ENCODE measurements around the gene CALM1.
A peak's percentile ranks its signal among the peaks of the same experiment; 100 is the strongest.
"Not testable (repeated sequence)": the region's sequence is repeated elsewhere in the genome, so short reads cannot be mapped to it uniquely, and the experiment has no call there.

Gene CALM1

DNA sequence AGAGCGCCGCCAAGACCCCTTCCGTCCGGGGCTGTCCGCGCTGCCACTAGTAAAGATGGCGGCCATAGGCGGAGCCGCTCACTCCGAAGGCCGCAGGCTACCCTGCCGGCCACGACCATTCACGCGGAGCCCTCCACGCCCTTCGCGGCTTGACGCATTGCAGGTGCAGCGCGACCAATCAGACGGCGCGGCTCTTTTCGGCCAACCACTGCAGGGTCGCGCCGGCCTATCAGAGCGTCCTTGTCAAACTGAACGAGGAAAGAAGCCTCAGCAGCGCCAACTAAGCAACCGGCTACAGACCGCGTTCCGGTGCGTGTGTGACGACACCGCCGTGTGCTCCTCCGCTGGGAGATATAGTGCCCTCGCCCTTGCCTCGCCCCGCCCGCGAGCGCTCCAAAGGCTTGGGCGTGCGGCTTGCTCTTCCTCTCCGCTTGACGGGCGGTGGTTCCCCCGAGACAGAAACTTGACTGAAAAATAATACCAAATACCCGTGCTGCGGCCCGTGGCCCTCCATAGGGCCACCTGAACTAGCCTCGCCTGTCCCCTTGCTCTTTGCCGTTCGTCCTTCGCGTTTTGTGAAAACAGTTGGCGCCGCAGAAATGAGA, 13.6 kb upstream of the CALM1 start:
- DNase-seq (ENCODE audit: low read depth, low spot score), result peak; percentile 99

DNA sequence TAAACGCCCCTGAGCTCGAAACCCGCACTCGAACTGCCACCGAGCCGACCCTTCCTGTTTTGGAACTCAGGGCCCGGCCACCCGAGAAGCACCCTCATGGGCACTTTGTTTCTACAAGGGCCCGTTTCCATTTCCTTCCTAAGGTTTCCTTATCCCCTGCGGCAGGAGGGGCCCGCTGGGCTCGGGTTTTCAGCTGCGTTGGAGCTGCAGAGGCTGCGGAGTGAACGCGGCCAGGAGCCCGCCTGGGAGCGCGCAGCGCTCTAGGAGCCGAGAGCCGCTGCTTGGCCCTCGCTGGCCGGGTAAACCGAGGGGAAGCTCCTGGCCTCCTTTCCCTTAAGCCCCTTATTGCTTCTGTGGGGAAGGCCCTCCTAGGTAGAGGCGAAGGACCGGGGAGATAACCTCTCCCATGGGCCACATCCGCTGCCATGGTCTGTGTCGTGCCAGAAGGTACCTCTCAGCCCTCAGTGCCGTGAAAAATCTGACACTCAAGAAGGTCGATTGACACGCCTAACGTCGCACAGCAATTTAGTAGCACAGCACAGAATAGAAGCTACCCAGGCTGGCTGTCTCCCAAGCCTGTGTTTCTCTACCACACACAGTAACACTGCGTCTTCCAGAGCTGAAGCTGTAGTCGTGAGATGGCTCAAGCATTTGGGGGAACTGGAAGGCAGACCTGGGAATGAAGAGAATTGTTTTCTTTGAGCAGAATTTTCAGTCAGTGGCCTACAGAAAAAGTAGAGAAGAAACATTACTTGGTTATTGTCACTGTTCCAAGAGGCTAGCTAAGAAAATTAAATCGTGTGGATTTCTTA, 12.9 kb upstream of the CALM1 start:
- DNase-seq (ENCODE audit: low read depth, low spot score), result no peak

DNA sequence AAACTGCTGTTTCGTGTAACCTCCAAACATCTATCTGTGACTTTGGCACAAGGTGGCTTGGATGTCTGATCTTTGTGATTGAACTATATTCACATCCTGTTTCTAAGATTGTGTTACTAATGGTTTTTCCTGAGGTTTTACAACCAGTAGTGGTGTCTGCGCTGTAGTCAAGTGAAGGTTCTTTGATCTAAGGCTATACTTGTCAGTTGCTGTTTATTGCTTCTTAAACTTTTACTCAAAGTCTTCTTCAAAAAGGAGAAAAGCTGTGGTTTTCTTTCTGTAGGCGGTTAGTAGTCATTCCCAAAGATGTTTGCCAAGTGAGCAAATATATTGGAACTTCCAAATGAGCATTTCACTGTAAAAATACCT, 12.3 kb upstream of the CALM1 start:
- DNase-seq (ENCODE audit: low read depth, low spot score), result no peak

DNA sequence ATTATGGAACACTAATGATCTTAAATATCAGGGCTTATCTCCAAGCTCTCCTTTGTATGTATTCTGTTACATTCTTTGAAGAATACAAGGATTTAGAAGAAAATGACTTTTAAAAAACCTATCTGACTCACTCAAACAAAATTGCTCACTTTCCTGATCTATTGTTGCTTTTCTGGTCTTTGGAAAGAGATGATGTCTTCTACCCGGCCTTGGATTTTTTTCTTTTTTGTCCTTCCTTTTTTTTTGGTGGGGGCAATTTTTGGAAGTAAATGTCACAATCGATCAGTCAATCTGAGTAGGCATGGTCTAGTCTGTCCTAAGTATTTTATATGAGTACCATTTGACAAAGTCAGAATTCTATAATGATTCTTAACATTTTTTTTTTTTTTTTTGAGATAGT, 10.5 kb upstream of the CALM1 start:
- DNase-seq (ENCODE audit: low read depth, low spot score), result no peak

DNA sequence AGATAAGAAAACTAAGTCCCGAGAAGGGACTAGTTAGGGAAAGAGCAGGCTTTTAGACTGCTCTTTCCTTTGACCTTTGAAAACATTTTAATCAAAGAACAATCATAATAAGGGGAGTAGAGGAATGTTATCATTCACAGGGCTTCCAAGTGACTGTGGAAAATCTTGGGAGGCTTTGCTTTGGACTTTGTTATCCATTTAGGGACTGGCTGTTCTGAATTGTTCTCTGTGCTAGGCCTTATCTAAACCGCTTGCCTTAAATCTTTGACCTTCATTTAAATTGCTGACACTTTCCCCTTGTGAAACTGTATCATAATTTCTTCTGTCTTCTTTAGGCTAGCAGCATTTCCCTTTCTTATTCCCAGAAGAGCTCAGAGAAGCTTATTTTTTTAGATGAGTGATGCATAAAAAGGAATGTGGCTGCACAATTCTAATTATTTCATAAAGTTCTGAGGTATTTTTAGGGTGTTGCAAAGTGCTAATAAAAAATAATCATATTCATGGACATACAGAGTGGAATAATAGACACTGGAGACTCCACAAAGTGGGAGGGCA, 9.5 kb upstream of the CALM1 start:
- no peak for DNase-seq (ENCODE audit: low read depth, low spot score)

DNA sequence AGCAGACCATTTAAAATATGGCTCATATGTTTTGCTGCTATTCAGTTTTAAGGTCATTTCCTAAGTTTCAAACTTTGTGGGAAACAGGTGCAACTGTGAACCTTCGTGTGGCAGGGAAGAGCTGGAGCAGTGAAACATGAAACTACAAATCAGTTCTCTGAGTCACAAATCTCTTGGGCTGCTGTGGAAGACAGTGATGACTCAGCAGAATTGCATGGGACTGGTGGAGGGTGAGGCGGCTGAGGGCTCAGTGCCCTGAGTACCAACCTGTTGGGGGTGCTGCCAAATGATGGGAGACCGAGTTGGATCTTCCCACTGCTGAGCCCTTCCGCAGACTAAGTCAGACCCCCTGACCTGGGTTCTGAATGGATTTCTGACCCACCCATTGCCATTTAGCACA, 8.4 kb upstream of the CALM1 start:
- DNase-seq (ENCODE audit: low read depth, low spot score), result no peak

DNA sequence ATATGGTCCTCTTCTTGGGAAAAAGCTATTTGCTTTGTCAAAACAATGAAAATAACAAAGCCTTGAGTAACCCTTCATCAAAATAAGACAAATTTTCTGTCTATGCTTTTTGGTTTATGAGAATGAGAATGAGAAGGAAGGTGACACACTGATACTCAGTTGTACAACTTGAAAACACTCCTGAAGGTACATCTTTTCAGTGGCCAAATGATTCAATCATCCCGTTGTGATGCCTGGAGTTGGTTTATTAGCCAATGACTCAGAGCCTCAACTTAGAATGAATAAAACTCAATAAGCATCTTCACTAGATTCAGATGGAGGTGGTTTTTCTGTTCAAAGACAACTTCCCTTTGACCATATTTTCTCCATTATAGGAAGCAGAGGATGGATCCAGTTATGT, 7.8 kb upstream of the CALM1 start:
- DNase-seq (ENCODE audit: low read depth, low spot score), result no peak

DNA sequence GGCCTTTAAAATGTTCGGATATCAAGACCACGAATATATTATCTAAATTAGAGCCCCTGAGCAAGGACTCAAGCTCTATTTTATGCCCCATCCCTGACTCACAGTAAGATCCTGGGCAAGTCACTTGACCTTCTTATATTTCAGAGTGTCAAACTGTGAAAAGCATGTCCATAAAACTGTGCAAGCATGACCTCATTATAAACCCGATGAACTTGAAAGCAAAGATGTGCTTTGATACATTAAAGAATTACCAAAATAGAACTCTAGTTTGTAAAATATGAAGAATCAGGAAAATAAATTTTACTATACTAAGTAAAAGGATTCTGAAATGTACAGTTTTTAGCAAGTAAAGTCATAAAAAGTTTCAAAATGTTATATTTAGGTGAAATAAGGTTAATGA, 2.9 kb upstream of the CALM1 start:
- DNase-seq (ENCODE audit: low read depth, low spot score), result no peak

DNA sequence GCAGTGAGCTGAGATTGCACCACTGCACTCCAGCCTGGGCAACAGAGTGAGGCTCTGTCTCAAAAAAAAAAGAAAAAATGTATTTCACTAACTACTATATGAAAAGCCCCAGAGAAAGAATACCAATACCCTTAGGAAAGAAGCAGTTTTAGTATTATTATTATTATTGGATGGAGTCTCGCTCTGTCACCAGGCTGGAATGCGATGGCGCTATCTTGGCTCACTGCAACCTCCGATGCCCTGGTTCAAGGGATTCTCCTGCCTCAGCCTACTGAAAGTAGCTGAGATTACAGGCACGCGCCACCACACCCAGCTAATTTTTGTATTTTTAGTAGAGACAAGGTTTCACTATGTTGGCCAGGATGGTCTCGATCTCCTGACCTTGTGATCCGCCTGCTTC, 2.0 kb upstream of the CALM1 start:
- DNase-seq (ENCODE audit: low read depth, low spot score), result not testable (repeated sequence)

DNA sequence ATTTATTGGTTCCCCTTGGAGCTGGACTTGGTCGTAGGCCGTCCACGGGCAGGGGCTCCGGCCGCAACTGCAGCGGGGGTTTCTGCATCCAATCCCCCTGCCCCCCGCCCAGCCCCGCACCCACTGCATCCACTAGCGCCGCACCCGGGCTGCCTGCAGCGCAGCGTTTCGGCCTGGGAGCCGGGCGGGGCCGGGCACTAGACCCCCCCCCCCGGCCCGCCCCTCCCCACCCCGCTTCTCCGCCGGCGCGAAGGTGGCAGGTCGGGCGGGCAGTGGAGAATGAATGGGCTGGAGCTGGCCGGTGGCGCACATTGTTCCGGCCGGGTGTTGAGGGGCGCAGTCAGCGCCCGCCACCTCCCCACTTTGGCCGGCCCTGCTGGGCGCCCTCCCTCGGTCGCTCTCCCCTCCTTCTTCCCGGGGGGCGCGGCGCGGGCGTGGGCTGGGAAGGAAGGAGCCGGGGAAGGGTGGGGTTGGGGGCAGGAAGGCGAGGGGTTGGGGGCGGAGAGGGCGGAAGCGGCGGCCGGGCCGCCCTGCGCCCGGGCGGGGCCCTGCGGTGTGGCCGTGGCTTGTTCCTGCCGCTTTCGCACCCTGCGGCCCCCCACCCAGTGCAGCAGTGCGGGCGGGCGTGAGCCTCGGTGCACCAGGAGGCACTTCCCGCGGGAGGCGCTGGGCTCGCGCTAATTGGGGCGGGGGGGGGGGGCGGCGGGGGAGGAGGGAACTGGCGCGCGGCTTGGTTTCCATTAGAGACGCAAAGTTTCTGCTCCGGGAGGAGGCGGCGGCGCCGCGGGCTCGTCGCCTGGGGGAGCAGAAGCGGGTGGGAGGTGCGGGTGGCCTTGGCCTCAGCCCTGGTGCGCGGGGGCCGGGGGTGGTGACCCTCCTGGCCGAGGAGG, 841 bp downstream of the CALM1 start:
- DNase-seq (ENCODE audit: low read depth, low spot score), result no peak

DNA sequence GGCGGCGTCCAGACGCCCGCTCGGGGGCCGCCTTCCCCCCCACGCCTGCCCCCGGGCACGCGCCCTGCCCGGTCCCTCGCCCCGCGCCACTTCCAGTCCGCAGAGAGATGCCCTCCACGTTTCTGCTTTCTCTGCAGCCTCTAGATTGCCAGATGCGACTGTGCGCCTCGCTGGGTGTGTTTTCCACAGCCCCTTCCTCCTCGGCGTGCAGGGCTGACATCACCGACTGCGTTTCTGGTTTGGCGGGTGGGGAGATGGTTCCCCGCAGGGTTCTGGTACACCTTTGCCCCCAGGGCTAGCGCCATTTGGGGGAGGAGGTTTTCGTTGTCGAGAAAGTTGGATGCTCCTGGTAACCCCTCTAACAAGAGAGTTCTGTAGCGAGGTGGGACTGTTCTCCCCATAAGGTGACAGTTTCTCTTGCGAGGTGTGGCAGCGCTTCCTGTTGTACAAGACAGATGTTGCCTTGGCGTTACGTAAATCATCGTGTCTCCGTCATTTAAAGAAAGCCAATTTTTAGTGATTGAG, 1.5 kb downstream of the CALM1 start:
- no peak for DNase-seq (ENCODE audit: low read depth, low spot score)

DNA sequence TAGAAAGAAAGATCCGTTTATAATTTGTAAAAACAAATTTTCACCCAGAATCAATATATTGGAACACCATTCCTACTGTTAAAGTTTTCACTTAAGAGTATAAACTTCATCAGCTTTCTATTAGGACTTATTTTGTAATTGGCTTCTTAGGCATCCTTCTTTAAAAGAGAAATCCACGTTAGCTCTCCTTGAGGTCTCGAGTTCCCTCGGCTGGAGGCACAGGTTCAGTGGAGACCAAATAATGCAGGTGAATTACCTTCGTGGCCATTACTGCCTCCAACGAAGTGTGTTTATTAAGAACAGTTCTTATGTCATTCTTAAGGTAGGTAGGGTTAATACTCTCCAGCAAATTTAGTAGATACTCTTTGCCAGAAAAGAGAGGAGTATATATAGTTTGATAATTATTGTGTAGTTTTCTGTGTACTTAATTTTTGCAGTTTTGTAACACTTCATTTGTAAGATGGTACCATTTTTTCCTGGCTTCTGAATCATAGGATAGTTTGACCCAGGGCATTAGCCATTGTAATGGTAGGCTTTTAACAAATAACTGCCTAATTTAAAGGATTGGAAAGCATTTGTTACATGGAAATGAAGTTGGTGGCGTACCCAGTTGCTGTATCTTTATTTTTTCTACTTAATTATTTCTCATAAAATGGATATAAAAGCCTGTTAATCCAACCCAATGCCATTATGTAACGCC, 2.2 kb downstream of the CALM1 start:
- DNase-seq (ENCODE audit: low read depth, low spot score), result no peak

DNA sequence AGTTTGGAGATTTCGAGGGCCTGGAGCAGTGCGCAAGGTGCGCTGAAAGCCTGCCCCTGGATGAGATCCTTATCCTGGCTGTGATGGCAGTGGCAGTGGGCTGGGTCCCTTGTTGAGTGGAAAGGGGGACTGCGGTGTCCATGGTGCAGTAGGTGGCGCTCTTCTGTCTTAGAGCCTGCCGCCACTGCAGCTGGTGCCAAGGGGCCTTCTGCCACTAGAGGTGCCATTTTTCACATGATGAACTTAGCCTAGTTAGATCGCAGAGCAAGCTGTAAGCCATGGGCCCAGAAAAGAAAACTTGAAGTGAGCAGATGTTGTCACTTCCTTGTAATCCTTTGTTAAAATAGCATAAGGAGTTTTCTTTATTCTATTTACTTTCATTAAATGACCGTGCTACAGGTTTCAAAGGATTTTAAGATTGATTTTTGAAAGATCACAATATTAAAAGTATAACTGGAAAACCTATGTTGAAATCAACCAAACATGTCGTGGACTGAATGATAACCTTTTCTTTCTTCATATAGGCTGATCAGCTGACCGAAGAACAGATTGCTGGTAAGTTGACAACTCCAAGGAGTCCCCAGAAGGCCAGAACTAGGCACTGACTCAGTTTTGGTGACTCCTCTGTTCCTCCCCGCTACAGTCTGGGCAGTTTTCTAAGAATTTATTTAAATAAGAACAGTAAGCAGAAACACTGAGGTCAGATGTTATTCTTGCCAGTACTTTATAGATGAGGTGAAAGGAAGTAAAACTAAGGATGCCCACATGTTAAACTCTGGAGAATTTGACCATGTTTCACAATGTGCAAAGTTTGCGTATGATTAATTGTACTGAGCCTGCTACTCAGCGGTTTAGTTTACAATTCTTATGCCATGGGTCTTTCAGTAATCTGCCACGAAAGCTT, 3.0 kb downstream of the CALM1 start:
- no peak for DNase-seq (ENCODE audit: low read depth, low spot score)

DNA sequence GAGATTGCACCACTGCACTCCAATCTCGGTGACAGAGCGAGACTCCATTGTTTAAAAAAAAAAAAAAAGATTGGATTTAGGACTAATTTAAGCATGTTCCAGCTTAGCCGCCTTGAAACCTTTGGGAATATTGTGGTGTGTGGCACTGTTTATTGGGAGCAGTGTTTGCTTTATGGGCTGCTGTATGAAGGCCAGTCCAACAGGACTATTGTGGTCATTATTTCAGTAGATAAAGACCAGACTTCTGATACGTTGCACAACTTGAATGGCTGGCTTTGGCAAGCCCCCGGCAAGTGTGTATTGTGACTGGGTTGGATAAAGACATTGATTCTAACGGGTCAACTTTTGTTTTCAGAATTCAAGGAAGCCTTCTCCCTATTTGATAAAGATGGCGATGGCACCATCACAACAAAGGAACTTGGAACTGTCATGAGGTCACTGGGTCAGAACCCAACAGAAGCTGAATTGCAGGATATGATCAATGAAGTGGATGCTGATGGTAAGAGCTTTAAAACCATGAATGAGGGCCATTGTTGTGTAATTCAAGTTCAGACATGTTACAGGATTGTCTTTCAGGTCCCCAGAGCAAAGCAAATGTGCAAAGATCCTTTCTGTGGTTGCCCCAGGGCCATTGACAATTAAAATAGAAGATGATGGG, 4.2 kb downstream of the CALM1 start:
- no peak for DNase-seq (ENCODE audit: low read depth, low spot score)

DNA sequence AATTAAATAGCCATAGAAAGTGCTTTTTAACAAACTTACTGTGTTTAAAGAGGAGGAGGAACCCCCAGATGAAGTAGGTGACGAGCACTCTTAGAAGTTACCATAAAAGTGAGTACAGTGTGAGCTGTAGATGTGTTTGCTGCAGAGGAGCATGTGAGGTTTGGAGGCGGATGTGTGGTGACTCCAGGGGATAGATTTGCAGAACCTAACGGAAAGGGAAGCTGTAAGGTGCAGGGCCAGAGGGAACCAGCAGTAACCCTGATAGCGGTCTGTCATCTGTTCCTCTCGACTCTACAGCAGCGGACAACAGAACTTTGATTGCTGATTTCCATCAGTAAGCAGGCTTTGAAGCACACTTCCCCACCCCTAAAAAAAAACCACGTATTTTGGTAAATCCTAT, 5.2 kb downstream of the CALM1 start:
- no peak for DNase-seq (ENCODE audit: low read depth, low spot score)

DNA sequence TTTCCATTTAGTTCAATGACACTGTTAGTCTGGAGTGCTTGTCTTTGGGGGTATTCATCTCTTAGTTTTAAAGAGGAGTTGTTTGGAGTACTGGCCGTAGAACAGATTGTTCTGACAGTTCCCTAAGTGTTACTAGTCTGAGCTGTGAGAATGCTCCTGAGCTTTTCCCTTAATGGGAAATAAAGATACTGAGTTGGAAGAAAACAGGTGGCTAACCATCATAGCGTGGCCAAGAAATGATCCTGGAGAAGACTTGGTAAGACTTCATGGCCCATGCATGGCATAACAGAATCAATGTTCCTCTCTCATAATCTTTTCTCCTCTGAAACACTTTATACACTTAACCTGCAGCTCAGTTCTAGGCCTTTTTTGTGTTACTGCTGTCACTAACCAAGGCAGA, 6.2 kb downstream of the CALM1 start:
- no peak for DNase-seq (ENCODE audit: low read depth, low spot score)

DNA sequence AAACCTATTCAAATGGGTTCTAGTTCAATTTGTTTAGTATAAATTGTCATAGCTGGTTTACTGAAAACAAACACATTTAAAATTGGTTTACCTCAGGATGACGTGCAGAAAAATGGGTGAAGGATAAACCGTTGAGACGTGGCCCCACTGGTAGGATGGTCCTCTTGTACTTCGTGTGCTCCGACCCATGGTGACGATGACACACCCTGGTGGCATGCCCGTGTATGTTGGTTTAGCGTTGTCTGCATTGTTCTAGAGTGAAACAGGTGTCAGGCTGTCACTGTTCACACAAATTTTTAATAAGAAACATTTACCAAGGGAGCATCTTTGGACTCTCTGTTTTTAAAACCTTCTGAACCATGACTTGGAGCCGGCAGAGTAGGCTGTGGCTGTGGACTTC, 8.3 kb downstream of the CALM1 start:
- DNase-seq (ENCODE audit: low read depth, low spot score), result no peak

DNA sequence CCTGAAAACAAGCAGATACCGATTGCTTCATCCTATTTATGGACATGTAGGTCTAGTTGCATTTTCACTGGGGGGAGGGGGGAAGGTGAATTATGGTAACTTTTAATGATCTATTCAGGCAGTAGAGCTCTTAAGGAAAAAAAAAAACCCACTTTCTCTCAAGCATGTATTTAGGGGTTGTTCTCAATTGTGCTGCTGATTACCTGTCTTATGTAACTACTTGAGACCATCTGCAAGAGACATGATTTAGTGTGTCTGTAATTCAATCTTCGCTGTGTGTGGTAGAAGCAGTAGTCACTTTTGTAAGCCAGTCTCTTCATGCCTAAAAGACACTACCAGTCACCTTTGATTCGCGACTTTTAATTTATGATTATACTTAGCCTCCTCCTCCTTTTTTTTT, 8.9 kb downstream of the CALM1 start:
- no peak for DNase-seq (ENCODE audit: low read depth, low spot score)

DNA sequence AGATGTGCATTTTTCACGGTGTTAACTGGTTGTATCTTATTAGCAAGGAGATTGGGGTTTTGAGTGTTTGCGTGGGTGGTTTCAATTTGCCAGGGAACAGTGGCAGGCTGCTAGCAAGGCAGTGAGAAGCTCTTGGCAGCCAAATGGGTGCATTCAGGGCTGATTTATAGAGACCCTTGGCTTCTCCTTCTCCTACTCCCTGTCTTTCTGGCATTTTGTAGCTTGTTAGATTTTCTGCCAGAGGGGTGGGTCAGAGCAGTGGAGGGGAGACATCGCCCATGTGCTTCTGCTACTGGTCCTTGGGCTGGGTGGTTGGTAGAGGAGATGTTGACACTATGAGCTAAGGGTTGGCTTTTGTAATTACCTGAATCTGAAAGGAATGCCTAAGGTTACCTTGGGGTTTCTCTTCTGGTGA, 9.6 kb downstream of the CALM1 start:
- DNase-seq (ENCODE audit: low read depth, low spot score), result no peak

DNA sequence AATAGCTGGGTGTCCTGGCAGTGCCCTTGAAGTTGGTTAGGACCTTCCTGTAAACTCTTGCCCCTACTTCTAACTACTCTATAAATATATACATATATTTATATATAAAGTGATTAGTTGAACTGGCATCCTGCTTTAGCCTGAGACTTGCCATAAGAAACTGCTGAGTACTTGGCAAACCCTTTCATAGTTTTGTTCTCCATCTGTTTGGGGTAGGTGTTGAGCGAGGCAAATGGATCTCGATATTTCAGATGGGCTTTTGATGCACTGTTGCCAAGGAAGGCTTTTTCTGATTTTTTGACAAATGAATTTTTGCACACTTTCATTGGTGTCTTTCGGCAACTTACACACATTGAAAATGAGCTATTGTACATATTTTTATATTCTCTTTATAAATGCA, 10.4 kb downstream of the CALM1 start:
- DNase-seq (ENCODE audit: low read depth, low spot score), result no peak
